Esophagus muscularis mucosa (tissue), 4 donors: ENCODE data around the gene ALCAM. TPM values are rescaled to one million over a fixed set of nuclear protein-coding genes. Genes with fewer than 3 reads are reported as not detected.

Source experiments
- DNase-seq: peaks from one replicate; pipeline ENCODE4 v3.0.0-alpha.2; 2017; ENCODE audit errors: extremely low spot score
- H3K27ac ChIP-seq, 4 donors: fragments of 200-600 bp; sonication (generic); replicated peaks in 1 of 4; 1 replicate in 3 of 4; 2 replicates in 1 of 4; pipeline ENCODE4 v1.5.1; 2016 to 2019; ENCODE audit warnings: mild to moderate bottlenecking in 1 of 4
- H3K27me3 ChIP-seq, 4 donors: fragments of 200-600 bp; sonication (generic); one replicate each; pipeline versions ENCODE4 v1.5.1 to v1.6.0; 2016 to 2019
- H3K36me3 ChIP-seq, 4 donors: fragments of 200-600 bp; sonication (generic); one replicate each; pipeline ENCODE4 v1.5.1; 2016 to 2019
- H3K4me1 ChIP-seq, 4 donors: fragments of 200-600 bp; sonication (generic); one replicate each; pipeline ENCODE4 v1.5.1; 2016 to 2019
- H3K4me3 ChIP-seq, 4 donors: fragments of 200-600 bp; sonication (generic); 1 replicate in 2 of 4; 2 replicates in 2 of 4; pipeline ENCODE4 v1.5.1; 2016 to 2019; ENCODE audit warnings: mild to moderate bottlenecking in 4 of 4, moderate library complexity in 1 of 4
- H3K9me3 ChIP-seq, 4 donors: fragments of 200-600 bp; sonication (generic); 1 replicate in 3 of 4; 2 replicates in 1 of 4; pipeline ENCODE4 v1.5.1; 2016 to 2019
- CTCF ChIP-seq, 3 experiments: fragments of 200-600 bp in 2 of 3; fragments of 450-650 bp in 1 of 3; sonication (generic) in 2 of 3; IDR thresholded peaks; one replicate each; pipeline ENCODE4 v1.5.1; 2017 to 2019; ENCODE audit warnings: antibody characterized with exemption in 3 of 3, mild to moderate bottlenecking in 2 of 3, moderate library complexity in 1 of 3
- EP300 ChIP-seq: sonication (generic); formaldehyde crosslinking; IDR thresholded peaks from one replicate; pipeline ENCODE4 v1.6.1; 2017; ENCODE audit warnings: antibody characterized with exemption
- POLR2A ChIP-seq: fragments of 450-650 bp; IDR thresholded peaks from one replicate; pipeline ENCODE4 v1.6.1; 2017; ENCODE audit warnings: antibody characterized with exemption, moderate library complexity, mild to moderate bottlenecking, low read depth
- POLR2AphosphoS5 ChIP-seq, 2 donors: sonication (generic); formaldehyde crosslinking; IDR thresholded peaks; one replicate each; pipeline ENCODE4 v1.6.1; 2017; ENCODE audit warnings: antibody characterized with exemption in 2 of 2
- WGBS: methylation state at CpG from one replicate; pipeline ENCODE4 v1.1.5; 2018; 5-methylcytosine and 5-hydroxymethylcytosine counted together
- intact Hi-C: fragments of 100-400 bp; cut with DNase I; formaldehyde crosslinking; loops from one replicate; pipeline ENCODE4 v1.15.1; 2023
- total RNA-seq, 4 donors: library from RNA; depleted of rRNA; stranded (reverse); fragments of >200 nt; gene quantifications; one replicate each; pipeline versions ENCODE4 v1.1.0 to v1.2.1, GENCODE V29; 2016

The ALCAM gene
- total RNA-seq, 4 donors from 2014 or later: 19.0 to 26.2 (median 22.6) TPM

GRCh38 chr3:105327662-105328337, 38.9 kb upstream of the ALCAM start:
- no peak for TF ChIP-seq POLR2AphosphoS5 (IDR thresholded peaks at IDR 0.05)
- TF ChIP-seq POLR2A: no peak
- TF ChIP-seq CTCF (IDR thresholded peaks at IDR 0.05): no peak
- TF ChIP-seq EP300: no peak
- Histone ChIP-seq H3K4me1 (no peaks in the 10 kb centered on the region), H3K36me3 (no peaks in the 10 kb centered on the region), H3K9me3 (peaks cover 0 to 9% (median 0%) of the 10 kb centered on the region in 4 donors), H3K27me3 (no peaks in the 10 kb centered on the region), H3K27ac (no peak overlapping the region), H3K4me3 (no peak overlapping the region)
- intact Hi-C loops: no loop called here
- no peak for DNase-seq

DNA sequence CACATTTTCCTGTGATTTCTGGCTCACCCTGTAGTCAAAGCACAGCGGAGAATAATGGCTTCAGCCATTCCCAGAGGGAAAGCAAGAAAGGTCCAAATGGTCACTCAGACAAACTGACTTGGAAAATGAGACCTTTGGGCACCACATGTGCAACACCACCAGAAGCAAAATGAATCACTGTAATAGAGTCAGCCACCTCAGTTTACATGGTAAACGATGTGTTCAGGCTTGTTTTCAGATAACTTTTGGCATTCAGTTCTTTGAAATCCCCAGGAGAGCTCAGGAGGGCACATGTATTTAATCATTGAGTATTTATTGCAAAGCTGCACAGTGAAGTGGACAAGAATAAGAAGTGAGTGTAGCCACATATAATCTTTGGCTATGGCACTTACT, 38.4 kb upstream of the ALCAM start:
- Histone ChIP-seq H3K4me1 (no peaks in the 10 kb centered on the region), H3K9me3 (peaks cover 0 to 9% (median 0%) of the 10 kb centered on the region in 4 donors), H3K27me3 (no peaks in the 10 kb centered on the region), H3K36me3 (no peaks in the 10 kb centered on the region), H3K27ac (no peak overlapping the region), H3K4me3 (no peak overlapping the region)
- intact Hi-C loops: no loop called here
- no peak for DNase-seq
- 64% methylated on average over 2 of the region's 2 CpGs for WGBS
- TF ChIP-seq POLR2AphosphoS5 (IDR thresholded peaks at IDR 0.05) (no peak), POLR2A (no peak), EP300 (no peak), CTCF (IDR thresholded peaks at IDR 0.05) (no peak)

- Histone ChIP-seq H3K4me3 (no peak overlapping the region), H3K27ac (no peak overlapping the region), H3K4me1 (no peaks in the 10 kb centered on the region), H3K9me3 (peaks cover 0 to 9% (median 3%) of the 10 kb centered on the region in 4 donors), H3K27me3 (no peaks in the 10 kb centered on the region), H3K36me3 (no peaks in the 10 kb centered on the region)
- intact Hi-C loops: no loop called here
- TF ChIP-seq POLR2A: no peak
- no peak for TF ChIP-seq EP300
- TF ChIP-seq CTCF (IDR thresholded peaks at IDR 0.05): no peak
- TF ChIP-seq POLR2AphosphoS5 (IDR thresholded peaks at IDR 0.05): no peak
- DNase-seq: no peak
- WGBS: 91% methylated on average over 1 of the region's 1 CpG
Observed at GRCh38 chr3:105332961-105333360, 33.7 kb upstream of the ALCAM start.

- TF ChIP-seq EP300 (no peak), CTCF (IDR thresholded peaks at IDR 0.05) (no peak), POLR2AphosphoS5 (IDR thresholded peaks at IDR 0.05) (no peak), POLR2A (no peak)
- no peak overlapping the region for H3K27ac ChIP-seq
- H3K9me3 ChIP-seq: peaks cover 0 to 9% (median 3%) of the 10 kb centered on the region in 4 donors
- H3K4me1 ChIP-seq: no peaks in the 10 kb centered on the region
- no peaks in the 10 kb centered on the region for H3K36me3 ChIP-seq
- no peak overlapping the region for H3K4me3 ChIP-seq
- H3K27me3 ChIP-seq: no peaks in the 10 kb centered on the region
- intact Hi-C loops: no loop called here
- no peak for DNase-seq
- WGBS: 90% methylated on average over 1 of the region's 1 CpG
Observed at GRCh38 chr3:105334138-105334882, 32.4 kb upstream of the ALCAM start.
